Bone marrow (tissue), 2 donors: ENCODE results near the gene CKAP2L.
"Not testable (repeated sequence)": the region's sequence is repeated elsewhere in the genome, so short reads cannot be mapped to it uniquely, and the experiment has no call there.

Experiments used
- DNase-seq, 2 donors: peaks; one replicate each; lab custom pipeline; 2025; lab: John Stamatoyannopoulos, UW

Gene CKAP2L

DNA sequence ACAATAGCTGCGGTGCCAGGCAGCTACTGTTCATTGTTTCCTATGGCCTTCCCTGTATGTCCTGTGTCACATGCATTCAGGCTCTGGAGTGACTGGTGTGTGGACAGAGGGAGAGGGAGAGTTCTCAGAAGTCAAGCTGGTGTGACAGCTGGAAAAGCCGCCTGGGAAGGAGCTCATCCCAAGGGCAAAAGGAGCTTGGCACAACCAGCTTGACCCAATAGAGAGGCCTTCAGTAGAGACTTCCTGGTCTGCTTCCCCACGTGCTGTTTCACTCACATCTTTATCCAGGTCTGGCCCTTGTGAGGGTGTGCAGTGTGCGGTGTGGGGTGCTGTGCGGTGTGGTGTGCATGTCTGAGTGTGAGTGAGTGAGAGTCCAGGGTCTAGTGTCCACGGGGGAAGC lies 54.7 kb downstream of the CKAP2L start:
- no peak for DNase-seq

DNA sequence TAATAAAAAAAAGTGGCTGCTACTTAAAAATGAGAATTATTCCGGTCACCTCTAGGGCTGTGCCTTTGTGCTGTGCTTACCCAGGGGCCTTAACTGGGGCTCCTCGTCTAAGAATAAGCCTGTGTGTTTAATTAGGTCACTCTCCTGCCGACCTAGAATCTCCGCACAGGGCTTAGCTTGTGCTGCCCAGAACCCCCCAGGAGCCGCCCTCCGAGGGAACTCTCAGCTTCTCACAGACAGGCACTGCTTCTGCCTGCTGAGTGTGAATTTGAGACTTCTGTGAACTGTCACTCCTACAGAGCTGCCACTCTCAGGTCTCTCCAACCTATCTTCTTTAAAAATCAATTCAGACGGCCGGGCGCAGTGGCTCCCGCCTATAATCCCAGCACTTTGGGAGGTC lies 55.4 kb downstream of the CKAP2L start:
- no peak for DNase-seq

DNA sequence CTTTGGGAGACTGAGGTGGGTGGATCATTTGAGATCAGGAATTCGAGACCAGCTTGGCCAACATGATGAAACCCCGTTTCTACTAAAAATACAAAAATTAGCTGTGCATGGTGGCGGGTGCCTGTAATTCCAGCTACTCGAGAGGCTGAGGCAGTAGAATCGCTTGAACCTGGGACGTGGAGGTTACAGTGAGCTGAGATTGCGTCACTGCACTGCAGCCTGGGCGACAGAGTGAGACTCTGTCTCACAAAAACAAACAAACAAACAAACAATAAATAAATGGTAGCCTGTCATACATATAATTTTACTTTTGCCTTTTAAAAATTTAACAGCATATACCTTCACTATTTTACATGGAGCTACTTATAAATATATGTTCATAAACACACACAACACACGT lies 57.5 kb downstream of the CKAP2L start:
- not testable (repeated sequence) for DNase-seq

DNA sequence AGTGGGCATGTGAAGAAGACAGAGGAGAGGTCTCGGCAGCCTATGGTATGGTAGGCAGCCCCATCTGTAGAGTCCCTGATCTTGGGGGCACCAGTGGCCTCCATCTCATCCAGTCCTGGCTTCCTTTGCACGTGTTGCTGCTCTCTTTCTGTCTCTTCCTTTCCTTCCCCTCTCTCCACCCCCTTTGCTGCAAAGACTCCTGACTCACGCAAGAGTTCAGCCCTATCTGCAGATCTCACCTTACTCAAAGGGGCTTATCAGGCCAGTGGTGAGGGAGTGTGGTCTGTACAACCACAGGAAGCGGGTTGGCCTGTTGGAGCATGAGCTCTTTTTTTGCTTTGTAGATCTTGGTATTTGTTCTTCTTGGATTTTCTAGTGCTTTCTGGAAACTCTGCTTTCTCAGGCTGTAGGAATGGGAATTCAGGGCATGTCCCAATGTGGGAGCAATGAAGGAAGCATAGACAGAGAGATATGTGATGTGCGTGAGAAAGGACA lies 58.2 kb downstream of the CKAP2L start:
- DNase-seq: peak in 1 of 2 donors; percentile 81

DNA sequence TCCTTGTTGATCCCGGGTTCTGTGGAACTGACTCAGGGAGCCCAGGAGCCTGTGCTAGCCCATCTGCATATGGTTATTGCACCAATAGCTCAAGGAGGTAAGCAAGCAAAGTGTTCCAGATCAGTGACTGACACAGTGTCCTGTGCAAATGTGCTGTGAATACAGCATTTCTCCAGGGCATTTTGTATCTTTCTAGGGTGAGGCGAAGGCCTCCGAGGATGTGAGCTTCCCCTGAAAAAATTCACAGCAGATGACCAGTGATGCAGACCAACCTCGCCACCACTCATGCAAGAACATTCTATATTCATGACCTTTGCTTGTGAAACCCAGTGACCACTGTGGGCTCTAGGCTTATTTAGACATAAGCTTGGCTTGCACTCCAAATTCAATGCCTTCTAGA lies 58.8 kb downstream of the CKAP2L start:
- no peak for DNase-seq

DNA sequence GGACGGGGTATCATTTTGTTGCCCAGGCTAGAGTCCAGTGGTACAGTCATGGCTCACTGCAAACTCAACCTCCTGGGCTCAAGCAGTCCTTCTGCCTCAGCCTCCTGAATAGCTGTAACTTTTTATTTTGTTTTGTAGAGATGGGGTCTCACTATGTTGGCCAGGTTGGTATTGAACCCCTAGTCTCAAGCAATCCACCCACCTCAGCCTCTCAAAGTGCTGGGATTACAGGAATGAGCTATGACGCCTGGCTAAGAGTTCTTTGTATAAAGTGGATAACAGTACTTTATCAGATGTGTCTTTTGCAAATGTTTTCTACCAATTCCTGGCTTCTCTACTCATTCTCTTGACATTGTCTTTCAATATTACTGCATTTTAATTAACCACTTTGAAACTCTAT lies 60.7 kb downstream of the CKAP2L start:
- DNase-seq: no peak

DNA sequence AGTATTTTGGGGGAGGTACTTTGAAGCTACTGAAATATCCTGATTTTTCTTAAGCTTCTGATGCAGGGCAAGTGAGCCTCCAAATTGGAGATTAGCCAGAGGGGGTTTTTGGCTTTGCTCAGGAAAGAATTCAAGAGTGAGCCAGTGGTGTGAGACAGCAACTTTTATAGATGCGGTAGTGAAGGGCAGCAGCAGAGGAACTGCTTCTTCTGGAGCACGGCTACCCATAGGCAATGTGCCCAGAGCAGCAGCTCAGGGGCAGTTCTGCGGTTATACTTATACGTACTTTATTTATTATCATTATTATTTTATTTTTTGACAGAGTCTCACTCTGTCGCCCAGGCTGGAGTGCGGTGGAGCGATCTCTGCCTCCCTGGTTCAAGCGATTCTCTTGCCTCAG lies 63.4 kb downstream of the CKAP2L start:
- DNase-seq: peak in 1 of 2 donors; percentile 49

DNA sequence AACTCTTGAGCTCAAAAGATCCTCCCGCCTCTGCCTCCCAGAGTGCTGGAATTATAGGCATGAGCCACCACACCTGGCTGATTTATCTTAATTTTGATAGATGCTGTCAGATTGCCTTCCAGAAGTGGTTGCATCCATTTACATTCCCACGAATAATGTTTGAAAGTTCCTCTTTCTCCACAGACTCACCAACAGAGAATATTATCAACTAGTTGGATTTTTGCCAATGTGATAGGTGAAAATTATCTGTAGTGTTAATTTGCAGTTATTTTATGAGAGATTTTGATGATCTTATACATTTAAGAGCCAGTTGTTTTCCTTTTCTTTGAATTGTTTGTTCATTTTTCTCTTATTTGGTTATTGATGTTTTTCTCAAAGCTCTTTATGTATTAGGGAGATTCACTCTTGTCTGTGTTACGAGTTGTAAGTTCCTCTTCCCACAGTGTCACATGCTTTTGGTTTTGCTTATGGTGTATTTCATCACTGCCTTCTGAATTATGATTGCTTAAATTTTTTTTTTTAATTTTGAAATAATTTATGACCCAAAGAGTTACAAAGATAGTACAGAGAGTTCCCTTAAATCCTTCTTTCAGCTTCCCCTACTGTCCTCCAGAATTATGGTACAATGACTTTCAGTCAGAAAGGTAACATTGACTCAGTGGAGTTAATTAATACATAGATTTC lies 64.3 kb downstream of the CKAP2L start:
- peak in 1 of 2 donors; percentile 73 for DNase-seq

DNA sequence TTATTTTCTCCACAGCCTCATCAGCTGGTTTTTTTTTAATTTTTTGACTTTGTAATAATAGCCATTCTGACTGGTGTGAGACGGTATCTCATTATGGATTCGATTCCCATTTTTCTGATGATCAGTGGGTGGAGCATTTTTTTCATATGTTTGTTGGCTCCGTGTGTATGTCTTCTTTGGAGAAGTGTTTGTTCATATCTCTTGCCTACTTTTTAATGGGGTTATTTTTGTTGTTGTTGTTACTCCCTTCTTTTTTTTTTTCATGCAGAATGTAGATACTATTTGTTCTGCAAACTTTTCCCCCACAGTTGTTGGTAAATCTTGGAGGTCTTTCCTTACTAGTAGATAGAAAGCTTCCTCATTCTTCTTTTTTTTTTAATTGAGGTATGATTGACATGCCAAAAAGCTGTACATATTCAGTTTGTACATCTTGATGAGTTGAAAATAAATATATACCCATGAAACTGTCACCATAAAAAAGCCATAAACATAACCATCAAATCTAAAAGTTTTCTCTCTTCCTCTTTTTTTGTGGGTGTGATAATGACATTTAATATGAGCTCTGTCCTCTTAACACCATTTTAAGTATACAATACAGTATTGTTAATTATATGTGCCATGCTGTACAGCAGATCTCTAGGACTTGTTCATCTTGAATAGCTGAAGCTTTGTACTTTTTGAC lies 65.4 kb downstream of the CKAP2L start:
- no peak for DNase-seq

DNA sequence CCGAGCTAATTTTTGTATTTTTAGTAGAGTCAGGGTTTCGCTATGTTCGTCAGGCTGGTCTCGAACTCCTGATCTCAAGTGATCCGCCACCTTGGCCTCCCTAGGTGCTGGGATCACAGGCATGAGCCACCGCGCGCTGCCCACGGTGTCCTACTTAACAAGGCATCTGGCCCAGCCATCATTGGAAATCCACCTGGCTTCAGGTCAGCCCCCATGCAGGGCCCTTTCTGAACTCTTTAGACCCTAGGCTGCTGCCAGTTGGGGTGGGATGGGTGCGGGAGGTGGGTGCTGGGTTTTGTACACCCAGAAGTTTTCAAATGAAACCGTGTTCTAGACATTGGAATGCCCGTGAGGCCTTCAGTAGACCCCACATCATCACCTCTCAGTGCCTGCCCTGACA lies 70.2 kb downstream of the CKAP2L start:
- DNase-seq: no peak

DNA sequence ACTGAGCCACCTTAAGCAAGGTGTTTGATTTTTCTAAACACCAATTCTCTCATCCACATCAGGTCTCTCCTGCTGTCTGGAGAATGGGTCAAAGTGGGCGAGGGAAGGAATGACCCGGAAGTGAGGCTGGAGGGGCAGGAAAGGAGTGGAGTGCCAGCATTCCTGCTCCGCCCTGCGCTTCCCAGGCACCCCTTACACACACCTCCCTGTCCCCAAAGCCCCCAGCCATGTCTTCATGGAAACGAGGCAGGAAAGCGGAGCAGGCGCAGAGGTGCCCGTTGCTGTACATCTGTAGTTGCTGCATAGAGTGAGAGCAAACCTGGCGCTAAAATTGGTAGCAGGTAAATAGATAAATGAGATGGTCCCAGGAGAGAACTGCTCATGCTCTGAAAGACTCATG lies 70.8 kb downstream of the CKAP2L start:
- no peak for DNase-seq

DNA sequence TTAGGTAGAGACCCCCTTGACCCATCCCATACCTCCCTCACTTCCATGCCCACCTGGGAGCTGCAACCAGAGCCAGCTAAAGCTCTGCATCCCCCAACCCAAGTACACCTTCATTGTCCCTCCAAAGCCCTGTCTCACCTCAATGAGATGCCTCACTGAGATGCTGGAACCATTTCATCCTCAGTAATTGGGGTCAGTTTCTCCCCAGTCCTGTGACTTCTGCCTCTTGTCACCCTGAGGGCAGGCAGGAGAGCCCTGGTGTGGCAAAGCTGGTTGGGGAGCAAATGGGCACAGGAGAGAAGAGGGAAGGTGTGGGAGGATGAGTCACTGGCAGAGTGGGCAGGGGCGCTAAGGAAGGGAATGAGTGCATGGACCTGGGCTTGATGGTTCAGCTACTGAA lies 71.5 kb downstream of the CKAP2L start:
- no peak for DNase-seq

DNA sequence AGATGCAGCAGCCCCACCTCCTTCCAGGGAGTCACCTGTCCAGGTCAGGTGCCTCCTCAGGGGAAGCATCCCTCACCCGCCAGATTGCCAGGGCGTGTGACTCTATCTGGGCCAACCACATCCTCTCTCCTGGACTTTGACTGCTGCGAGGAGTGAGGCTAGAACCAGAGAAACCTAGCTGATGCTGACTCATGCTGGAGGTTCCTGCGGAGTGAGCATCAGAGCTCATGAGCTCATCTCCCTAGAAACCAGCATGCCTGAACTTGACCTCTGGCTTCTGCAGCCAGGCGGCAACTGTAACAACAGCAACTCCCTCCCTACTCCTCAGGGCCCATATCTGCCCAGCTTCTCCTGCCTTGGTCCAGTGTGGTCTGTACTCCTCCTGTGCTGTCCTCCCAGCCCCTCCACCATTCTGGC lies 71.9 kb downstream of the CKAP2L start:
- DNase-seq: peak; percentile 28 to 78

DNA sequence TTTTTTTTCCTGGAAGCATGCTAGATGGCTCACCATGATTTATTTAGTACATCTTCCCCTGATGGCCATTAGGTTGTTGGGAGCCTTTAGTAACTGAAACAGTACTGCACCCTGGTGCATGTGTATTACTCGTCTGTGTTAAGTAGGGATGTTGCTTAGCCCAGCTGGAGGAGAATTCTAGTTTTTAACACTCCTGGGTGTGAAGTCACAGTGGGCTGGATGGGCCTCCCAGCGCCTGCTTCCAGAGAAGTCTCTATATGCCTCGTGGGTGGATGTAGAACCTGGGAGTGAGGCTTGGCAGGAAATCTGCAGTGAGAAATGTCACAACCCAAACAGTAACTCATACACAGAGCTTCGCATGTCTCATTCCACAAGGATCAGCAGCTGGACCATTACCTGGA lies 72.5 kb downstream of the CKAP2L start:
- DNase-seq: no peak

DNA sequence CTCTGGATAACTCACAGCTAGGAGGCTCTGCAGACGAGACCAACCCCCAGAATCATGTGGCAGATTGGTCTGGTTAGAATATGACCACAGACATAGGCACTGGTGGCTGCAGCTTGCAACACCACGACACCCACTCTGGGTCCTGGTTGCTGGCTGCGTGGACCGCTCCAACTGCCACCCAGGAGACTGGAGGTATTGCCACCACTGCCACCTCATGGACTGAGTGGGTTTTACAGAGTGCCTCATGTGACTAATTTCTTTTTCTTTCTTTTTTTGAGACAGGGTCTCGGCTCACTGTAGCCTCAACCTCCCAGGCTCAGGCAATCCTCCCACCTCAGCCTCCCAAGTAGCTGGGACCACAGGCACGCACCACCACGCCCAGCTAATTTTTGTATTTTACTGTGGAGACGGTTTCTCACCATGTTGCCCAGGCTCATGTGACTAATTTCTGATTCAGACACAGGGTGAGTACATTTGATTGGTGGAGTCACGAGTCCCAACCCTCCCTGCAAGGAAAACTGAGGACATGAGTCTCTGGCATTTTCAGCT lies 73.5 kb downstream of the CKAP2L start:
- DNase-seq: peak; percentile 40 to 45

DNA sequence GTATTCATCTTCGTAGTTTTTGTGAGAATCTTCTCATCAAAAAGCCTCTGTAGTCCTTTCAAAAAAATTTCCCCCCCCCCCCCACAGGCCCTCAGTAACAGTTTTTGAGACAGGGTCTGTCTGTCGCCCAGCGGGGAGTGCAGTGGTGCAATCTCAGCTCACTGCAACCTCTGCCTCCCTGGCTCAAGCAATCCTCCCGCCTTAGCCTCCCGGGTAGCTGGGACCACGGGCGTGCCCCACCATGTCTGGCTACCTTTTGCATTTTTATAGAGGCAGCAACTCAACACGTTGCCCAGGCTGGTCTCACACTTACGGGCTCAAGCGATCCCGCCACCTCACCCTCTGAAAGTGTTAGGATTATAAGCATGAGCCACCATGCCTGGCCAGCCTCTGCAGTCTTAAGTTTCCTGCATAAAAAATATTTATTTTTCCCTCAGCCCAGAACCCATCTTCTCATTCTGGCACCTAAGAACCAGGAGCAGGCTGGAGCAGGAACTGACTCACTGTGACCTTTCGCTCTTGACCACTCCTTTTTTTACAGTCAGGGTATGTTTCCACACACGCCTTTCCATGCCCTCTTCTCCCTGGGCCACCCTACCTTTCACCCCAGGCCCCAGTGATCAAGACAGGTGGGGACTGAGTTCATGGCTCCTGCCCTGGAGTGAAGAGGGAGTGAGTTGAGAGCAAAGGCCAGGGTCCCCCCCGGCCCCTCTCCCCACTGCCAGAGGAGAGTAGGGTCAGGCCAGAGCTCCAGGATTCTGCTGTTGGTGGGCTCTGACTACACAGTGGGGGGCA lies 76.1 kb downstream of the CKAP2L start:
- DNase-seq: no peak

DNA sequence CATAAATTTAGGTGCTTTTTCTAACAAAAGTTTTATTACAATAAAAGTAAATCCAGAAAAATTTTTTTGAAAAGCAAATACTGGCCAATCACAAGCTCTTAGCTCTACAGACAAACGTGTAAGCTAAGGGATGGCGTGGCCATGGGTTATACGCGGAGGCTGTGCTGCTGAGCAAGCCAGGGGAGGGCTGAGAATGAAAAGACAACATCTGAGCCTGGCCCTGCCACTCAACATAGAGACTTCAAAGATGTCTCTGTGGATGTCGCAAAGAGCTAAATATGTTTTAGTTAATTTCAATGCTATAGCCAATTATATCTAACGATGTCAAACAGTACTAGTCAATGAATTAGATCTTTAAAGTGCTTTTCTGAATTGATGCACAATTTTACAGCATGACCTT lies 76.9 kb downstream of the CKAP2L start:
- DNase-seq: no peak
